ENCODE data around the gene ZNF136. TPM values are rescaled to one million over a fixed set of nuclear protein-coding genes. Genes with fewer than 3 reads are reported as not detected.
A peak's percentile ranks its signal among the peaks of the same experiment; 100 is the strongest.

Gene ZNF136
- total and polyA plus RNA-seq, 2 experiments from 2014 or later: 3.0 to 4.8 TPM

- Histone ChIP-seq H4K20me1 (ENCODE audit: insufficient read depth) (no peaks in the 10 kb centered on the region), H3K4me2 (ENCODE audit: unreplicated experiment) (peak overlapping the region; percentile 95), H3F3A (ENCODE audit: insufficient read depth) (peaks cover 21% of the 10 kb centered on the region), H3K4me1 (ENCODE audit: insufficient read depth) (peaks cover 14% of the 10 kb centered on the region), H3K27me3 (replicated peaks; ENCODE audit: insufficient read depth) (no peaks in the 10 kb centered on the region), H3K9ac (peak overlapping the region; percentile 92), H3K27ac (peak overlapping the region; percentile 84; the same call in 1 of the 2 replicates), H3K79me2 (ENCODE audit: insufficient read depth) (peaks cover 31% of the 10 kb centered on the region), H3K36me3 (ENCODE audit: low read depth) (peaks cover 21% of the 10 kb centered on the region), H3K4me3 (peak overlapping the region; percentile 93), H2AFZ (peak overlapping the region; percentile 83), H3K9me2 (ENCODE audit: insufficient read depth) (no peaks in the 10 kb centered on the region), H3K9me3 (ENCODE audit: low read depth) (no peaks in the 10 kb centered on the region)
- TF ChIP-seq EZH2phosphoT487 (IDR thresholded peaks at IDR 0.05; ENCODE audit: insufficient read depth, low read depth) (no peak), EZH2 (IDR thresholded peaks at IDR 0.05; ENCODE audit: insufficient read depth, poor library complexity, severe bottlenecking) (no peak)
- peak; percentile 89 for DNase-seq
- whole genome bisulfite sequencing, 2 experiments (ENCODE audit: low coverage in 1 of 2, low lambda C conversion rate in 2 of 2, missing lambda C conversion rate in 2 of 2): 1 to 2% methylated on average over 17 of the region's 17 CpGs
- in situ Hi-C loops (cut with MboI): no loop called here
Measured at GRCh38 chr19:12140545-12141404, 22.1 kb upstream of the ZNF136 start.

- Histone ChIP-seq H3K4me3 (no peak overlapping the region), H3K27ac (no peak overlapping the region), H3K4me2 (ENCODE audit: unreplicated experiment) (no peak overlapping the region), H2AFZ (no peak overlapping the region; the same call in 1 of the 2 replicates), H3K9ac (no peak overlapping the region), H3K27me3 (replicated peaks; ENCODE audit: insufficient read depth) (no peaks in the 10 kb centered on the region), H3K4me1 (ENCODE audit: insufficient read depth) (peaks cover 14% of the 10 kb centered on the region), H3K9me2 (ENCODE audit: insufficient read depth) (no peaks in the 10 kb centered on the region), H4K20me1 (ENCODE audit: insufficient read depth) (no peaks in the 10 kb centered on the region), H3F3A (ENCODE audit: insufficient read depth) (peaks cover 21% of the 10 kb centered on the region), H3K79me2 (ENCODE audit: insufficient read depth) (peaks cover 31% of the 10 kb centered on the region), H3K9me3 (ENCODE audit: low read depth) (no peaks in the 10 kb centered on the region), H3K36me3 (ENCODE audit: low read depth) (peaks cover 27% of the 10 kb centered on the region)
- whole genome bisulfite sequencing, 2 experiments (ENCODE audit: low coverage in 1 of 2, low lambda C conversion rate in 2 of 2, missing lambda C conversion rate in 2 of 2): 54 to 57% methylated on average over 10 of the region's 10 CpGs
- no peak for DNase-seq
- TF ChIP-seq EZH2phosphoT487 (IDR thresholded peaks at IDR 0.05; ENCODE audit: insufficient read depth, low read depth) (no peak), EZH2 (IDR thresholded peaks at IDR 0.05; ENCODE audit: insufficient read depth, poor library complexity, severe bottlenecking) (no peak)
- in situ Hi-C loops (cut with MboI): no loop called here
Measured at GRCh38 chr19:12141405-12141736, 21.5 kb upstream of the ZNF136 start.

DNA sequence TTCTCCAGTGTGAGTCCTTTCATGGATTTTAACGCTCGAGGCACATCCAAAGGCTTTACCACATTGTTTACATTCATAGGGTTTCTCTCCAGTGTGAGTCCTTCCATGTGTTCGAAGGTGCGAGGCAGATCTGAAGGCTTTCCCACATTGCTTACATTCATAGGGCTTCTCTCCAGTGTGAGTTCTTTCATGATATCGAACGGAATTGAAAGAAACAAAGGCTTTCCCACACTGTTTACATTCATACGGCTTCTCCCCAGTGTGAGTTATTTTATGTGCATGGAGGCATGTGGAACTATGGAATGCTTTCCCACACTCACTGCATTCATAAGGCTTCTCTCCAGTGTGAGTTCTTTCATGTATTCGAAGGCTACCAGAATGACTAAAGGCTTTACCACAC is 17.5 kb upstream of the ZNF136 start:
- in situ Hi-C loops (cut with MboI): no loop called here
- no peaks in the 10 kb centered on the region for H3K27me3 ChIP-seq (replicated peaks; ENCODE audit: insufficient read depth)
- H3K27ac ChIP-seq: no peak overlapping the region
- H3K79me2 ChIP-seq (ENCODE audit: insufficient read depth): peaks cover 20% of the 10 kb centered on the region
- H2AFZ ChIP-seq: no peak overlapping the region
- no peak overlapping the region for H3K4me3 ChIP-seq
- DNase-seq: no peak
- H3K9ac ChIP-seq: no peak overlapping the region
- H3K4me1 ChIP-seq (ENCODE audit: insufficient read depth): 0 out of 2 replicates have a peak, but pooled peaks cover 6% of the 10 kb centered on the region
- TF ChIP-seq EZH2phosphoT487 (IDR thresholded peaks at IDR 0.05; ENCODE audit: insufficient read depth, low read depth) (no peak), EZH2 (IDR thresholded peaks at IDR 0.05; ENCODE audit: insufficient read depth, poor library complexity, severe bottlenecking) (no peak)
- no peaks in the 10 kb centered on the region for H3K9me2 ChIP-seq (ENCODE audit: insufficient read depth)
- no peaks in the 10 kb centered on the region for H3K9me3 ChIP-seq (ENCODE audit: low read depth)
- H4K20me1 ChIP-seq (ENCODE audit: insufficient read depth): no peaks in the 10 kb centered on the region
- no peak overlapping the region for H3K4me2 ChIP-seq (ENCODE audit: unreplicated experiment)
- WGBS, 2 experiments (ENCODE audit: low coverage in 1 of 2, low lambda C conversion rate in 2 of 2, missing lambda C conversion rate in 2 of 2): 94 to 95% methylated on average over 8 of the region's 8 CpGs
- peaks cover 39% of the 10 kb centered on the region for H3K36me3 ChIP-seq (ENCODE audit: low read depth)
- H3F3A ChIP-seq (ENCODE audit: insufficient read depth): peaks cover 21% of the 10 kb centered on the region

GRCh38 chr19:12155324-12155860 is 7.5 kb upstream of the ZNF136 start:
- Histone ChIP-seq H3K9me3 (ENCODE audit: low read depth) (no peaks in the 10 kb centered on the region), H3K27me3 (replicated peaks; ENCODE audit: insufficient read depth) (no peaks in the 10 kb centered on the region), H3K27ac (peak overlapping the region; percentile 38; the same call in 1 of the 2 replicates), H3K9me2 (ENCODE audit: insufficient read depth) (no peaks in the 10 kb centered on the region), H4K20me1 (ENCODE audit: insufficient read depth) (no peaks in the 10 kb centered on the region), H3K4me3 (peak overlapping the region; percentile 91), H3F3A (ENCODE audit: insufficient read depth) (no peaks in the 10 kb centered on the region), H3K36me3 (ENCODE audit: low read depth) (0 out of 2 replicates have a peak, but pooled peaks cover 5% of the 10 kb centered on the region), H3K79me2 (ENCODE audit: insufficient read depth) (peaks cover 69% of the 10 kb centered on the region), H3K4me1 (ENCODE audit: insufficient read depth) (no peaks in the 10 kb centered on the region), H2AFZ (peak overlapping the region; percentile 90), H3K9ac (peak overlapping the region; percentile 89), H3K4me2 (ENCODE audit: unreplicated experiment) (peak overlapping the region; percentile 94)
- in situ Hi-C loops (cut with MboI): no loop called here
- TF ChIP-seq EZH2phosphoT487 (IDR thresholded peaks at IDR 0.05; ENCODE audit: insufficient read depth, low read depth): no peak
- TF ChIP-seq EZH2 (IDR thresholded peaks at IDR 0.05; ENCODE audit: insufficient read depth, poor library complexity, severe bottlenecking): no peak
- DNase-seq: peak; percentile 38
- 12 to 16% methylated on average over 11 of the region's 11 CpGs for WGBS, 2 experiments (ENCODE audit: low coverage in 1 of 2, low lambda C conversion rate in 2 of 2, missing lambda C conversion rate in 2 of 2)

Measured in GM23248 (cell line).